OCI-M1 (cell line): ENCODE results near the gene PSMB3.

Experiments
- DNase-seq: peaks from one replicate; lab custom pipeline; 2025; lab: John Stamatoyannopoulos, UW

Gene PSMB3

DNA sequence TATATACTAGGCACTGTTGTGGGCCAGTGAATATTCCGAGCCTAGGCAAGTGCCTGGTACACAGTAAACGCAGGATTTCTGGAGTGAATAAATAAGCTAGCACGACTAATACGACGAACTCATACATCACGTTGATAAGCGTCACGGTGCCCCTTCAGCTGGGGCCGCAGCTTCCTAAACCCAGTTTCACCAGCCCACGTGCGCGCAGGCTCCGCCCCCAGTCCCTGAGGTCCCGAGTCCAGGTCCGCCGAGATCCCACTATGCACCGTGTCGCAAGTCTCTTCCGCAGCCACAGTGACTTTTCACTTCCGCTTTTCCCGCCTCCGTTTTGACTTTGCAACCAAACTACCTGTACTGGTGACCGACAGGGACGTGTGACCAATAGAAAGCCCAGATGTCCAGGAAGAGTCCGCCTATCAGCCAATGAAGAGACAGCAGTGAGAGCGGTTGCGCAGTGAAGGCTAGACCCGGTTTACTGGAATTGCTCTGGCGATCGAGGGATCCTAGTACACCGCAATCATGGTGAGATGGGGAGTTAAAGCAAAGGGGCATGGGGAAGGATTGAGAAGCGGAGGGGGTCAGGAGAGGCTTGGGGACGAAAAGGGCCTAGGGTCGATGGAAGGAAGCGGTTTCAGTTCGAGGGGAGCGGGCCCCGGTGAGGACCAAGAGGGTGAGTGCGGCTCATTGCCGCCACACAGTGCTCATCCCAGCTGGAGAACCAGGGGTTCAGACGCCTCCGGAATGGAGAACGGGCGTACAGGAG, at the start of gene PSMB3:
PSMB3 (plus strand) TSS at position 434 of the 763 bp plus-strand sequence; CDS start at position 520, 86 bp downstream.
- DNase-seq, result peak; percentile 99

DNA sequence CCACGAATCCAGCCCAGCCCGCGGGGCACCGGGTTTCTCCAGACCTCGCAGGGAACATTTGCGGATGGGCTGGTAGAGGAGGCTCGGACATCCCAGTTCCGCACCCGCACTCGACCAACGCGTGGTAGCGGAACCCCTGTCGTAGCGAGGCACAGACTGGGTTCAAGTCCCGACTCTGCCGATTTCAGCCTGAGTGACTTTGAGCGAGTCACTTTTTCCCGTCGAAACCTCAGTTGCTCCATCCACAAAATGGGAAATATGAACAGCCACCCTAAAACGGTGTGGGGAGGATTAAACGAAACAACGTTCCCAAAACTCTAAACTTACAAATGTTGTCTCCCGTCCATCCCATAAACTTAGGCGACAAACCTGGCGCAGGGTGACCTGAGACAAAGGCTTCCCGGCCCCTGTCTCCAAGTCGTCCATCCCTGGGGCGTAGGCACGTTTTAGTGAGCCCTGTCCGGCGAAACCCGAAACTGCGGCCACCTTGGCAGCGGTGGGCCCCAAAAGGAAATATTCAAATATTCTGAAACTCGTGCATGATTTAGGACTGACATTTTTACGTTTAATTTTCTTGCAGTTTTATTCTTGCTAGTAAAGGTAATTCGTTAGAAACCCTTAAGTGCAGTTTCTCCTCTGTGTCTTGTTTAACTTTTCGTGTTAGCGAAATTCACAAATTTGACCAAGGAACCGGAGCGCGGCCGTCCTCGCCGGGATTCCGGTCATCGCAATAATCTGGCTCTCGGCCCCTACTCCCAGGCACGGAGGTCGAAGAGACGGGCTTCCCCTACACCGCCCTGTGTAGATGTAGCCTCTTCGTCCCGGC, 49.4 kb upstream of the PSMB3 start:
- DNase-seq, result peak; percentile 69

DNA sequence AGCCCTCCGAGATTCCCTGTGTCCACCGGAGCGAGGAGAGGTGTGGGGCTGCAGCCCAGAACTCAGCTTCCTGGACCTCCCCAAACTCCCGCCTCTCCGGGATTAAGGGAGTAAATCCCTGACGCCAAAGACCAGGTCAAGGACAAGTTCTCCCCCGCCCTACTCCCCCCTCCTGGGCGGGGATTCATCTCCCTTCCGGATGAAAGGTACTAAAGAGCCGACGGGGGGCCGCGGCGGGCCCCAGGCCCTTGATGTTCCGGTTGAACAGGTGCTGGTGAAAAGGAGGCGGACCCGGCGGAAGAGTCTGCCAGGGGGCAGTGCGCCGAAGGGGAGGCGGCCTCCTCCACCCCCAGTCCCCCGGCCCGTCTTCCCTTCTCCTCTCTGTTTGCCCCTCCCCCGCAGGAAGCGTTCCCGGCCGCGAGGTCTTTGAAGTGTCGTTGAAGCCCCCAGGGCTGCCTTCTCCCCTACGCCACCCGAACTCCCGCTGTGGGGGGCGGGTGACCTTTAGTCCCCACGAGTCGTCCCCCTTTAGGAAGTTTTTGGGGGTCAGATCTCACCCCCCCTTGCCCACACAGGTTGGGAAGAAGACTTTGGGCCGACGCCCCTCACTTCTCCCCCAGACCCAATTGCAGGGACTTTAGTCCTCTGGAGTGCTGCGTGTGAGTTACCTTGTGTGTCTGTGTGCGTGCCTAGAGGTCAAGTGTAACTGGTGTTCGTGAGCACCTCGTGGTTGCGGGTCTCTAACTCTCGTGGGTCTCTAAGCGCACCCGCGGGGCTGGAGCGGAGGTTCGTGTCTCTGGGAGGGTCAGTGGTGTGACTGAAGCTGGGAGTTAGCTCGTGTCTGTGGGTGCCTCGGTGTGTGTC, 48.6 kb upstream of the PSMB3 start:
- peak; percentile 82 for DNase-seq

DNA sequence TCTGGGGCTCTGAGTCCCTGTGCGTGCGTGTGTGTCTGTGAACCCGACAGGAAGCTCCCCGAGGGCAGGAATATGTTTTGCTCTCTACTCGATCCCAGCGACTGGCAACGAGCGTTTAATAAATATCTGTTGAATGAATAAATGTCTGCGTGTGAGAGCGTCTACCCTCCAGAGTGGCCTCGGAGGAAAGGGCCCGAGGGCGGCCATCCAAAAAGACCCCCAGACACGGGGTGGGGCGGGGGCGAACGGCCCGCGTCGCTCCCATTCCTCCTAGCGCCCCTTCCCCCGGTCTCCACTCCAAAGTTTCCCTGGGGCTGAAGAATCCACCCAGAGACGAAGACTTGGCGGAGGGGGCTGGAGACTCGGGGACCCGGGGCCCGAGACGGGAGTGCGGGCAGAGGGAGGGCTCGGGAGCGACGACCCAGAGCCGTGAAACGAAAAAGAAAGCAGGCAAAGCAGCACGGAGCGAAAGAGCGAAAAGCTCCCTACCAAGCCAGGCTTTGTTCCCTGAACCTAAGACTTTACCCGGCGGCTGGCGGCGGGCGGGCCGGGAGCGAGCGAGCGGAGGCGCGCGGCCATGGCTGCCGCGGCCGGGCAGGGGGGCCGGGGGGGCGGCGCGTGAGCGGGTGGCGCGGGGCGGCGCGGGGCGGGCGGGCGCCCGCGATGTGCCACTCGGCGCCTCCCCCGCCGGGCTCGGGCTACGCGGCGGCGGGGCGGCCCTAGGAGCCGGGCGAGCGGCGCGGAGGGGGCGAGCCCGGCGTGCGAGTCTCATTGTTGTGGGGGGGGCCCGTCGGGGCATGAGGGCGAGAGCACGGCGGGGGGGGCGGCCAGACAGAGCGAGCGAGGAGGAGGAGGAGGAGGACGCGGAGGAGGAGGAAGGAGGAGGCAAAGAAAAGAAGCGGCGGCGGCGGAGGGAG, 47.7 kb upstream of the PSMB3 start, which contains the start of gene MLLT6:
MLLT6 (plus strand) TSS at position 668 of the 917 bp plus-strand sequence. CDS start 360 bp downstream, outside the sequence.
- DNase-seq, result peak; percentile 87

DNA sequence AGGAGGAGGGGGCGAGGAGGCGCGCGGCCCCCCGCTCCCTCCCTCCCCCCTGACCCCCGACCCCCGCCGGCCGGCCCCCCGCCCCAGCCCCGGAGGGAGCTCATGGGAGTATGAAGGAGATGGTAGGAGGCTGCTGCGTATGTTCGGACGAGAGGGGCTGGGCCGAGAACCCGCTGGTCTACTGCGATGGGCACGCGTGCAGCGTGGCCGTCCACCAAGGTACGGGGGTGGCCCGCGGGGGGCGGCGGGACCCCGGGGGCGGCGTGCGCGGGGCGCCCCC, 47.1 kb upstream of the PSMB3 start:
- DNase-seq, result peak; percentile 35

DNA sequence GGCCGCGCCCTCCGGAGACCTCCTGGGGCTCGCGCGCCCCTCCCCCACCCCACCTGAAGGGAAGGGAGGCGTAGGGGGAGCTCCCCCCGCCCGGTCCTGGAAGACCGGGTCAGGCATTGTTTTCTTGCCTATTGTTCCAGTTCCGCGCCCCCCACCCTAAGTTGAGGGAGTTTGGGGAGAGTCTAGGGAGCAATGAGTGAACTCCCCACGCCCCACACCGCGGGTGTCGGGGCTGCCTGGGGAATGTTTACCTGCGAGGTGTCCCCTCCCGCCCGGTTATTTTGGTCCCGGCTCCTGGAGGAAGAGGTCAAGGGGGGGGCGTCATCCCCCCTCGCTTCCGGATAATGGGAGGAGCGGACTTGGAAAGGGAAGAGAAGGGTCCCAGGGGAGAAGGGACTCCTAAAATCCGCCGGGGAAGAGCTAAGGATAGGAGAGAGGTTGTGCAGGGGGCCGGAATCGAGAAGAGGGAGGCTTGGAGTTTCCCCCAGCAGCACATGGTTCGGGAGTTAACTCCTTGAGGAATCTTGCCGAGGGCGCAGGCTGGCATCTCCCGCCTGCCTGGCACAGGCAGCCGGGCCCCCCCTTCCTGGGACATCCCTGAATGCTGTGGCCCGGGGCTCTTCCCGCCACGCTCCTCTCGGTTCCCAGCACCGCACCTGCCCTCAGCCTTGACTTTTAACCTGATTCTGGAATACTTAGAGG, 46.6 kb upstream of the PSMB3 start:
- peak; percentile 31 for DNase-seq

DNA sequence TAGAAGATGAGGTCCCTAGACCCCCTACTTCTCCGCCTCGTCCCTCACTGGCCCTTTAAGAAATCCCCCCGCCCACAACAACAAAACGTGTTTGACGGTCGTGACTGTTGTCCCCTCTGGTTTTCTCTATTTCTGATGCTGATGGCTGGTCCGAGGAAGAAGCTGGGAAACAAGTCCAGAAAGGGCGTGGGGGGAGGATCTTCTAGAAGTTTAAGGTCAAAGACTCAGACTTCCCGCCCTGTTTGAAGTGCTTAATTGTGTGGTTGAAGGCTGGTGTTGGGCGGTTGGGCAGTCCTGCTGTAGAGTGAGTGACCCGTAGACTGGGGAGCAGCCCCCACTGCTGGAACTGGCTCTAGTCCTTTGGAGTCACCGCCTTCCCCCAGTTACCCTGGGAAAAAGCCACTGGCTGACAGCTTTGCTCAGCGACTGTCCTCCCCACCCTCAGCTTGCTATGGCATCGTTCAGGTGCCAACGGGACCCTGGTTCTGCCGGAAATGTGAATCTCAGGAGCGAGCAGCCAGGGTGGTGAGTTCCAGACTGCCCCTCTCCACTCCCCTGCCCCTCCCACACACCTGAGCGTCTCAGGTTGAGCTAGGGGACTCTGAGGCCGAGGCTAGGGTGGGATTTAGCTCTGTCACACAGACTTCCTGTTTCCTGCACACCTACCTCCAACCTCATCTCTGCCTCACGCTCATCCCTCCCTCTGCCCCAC, 45.9 kb upstream of the PSMB3 start:
- DNase-seq, result peak; percentile 22

DNA sequence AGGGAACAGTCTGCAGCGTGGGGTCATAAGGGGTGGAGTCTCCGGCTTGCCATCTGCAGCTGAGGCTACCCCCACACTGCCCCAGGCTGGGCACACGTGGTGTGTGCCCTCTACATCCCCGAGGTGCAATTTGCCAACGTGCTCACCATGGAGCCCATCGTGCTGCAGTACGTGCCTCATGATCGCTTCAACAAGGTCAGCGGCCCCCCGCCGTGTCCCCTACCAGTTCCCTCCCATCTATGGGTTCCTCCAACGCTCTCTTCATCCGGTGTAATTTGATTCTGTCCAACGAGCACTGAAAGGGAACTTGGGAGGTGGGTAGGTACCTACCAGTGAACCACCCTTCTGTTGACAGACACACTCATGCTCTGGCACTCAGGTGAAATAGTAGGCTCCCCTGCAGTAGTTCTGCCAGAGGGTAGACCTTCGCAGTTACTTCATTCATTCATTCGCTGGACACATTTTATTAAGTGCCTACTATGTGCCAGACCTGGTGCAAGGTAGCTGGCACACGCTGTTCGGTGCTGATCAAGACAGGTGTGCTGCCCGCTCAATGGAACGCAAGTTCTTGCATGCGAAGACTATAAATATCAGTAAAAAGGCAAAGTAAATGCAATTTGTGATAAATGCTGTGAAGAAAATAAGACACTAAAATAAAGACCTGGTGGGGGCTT, 44.7 kb upstream of the PSMB3 start:
- no peak for DNase-seq

DNA sequence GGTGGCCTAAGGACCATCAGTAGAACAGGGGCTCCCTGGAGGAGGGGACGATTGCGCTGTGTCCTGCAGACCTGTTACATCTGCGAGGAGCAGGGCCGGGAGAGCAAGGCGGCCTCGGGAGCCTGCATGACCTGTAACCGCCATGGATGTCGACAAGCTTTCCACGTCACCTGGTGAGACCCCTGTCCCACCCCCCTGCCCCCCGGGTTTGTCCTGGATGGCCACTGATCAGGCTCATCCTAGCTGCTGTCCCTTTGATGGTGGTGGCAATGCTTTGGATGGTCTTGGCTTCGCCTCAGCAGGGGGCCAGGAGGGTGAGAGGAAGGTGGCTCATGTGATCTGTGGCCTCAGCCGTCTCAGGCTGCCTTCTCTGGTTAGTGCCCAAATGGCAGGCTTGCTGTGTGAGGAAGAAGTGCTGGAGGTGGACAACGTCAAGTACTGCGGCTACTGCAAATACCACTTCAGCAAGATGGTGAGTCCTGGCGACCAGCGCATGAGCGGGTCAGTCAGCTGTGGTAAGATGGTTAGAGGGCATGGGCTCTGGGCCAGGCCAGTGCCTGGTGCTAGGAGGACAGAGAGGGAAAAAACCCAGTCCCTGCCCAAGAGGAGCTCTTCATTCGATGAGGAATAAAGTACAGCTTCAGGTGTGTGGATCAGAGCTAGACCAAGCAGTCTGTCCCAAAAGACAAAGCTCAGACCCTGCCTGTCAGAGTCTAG, 43.3 kb upstream of the PSMB3 start:
- no peak for DNase-seq

DNA sequence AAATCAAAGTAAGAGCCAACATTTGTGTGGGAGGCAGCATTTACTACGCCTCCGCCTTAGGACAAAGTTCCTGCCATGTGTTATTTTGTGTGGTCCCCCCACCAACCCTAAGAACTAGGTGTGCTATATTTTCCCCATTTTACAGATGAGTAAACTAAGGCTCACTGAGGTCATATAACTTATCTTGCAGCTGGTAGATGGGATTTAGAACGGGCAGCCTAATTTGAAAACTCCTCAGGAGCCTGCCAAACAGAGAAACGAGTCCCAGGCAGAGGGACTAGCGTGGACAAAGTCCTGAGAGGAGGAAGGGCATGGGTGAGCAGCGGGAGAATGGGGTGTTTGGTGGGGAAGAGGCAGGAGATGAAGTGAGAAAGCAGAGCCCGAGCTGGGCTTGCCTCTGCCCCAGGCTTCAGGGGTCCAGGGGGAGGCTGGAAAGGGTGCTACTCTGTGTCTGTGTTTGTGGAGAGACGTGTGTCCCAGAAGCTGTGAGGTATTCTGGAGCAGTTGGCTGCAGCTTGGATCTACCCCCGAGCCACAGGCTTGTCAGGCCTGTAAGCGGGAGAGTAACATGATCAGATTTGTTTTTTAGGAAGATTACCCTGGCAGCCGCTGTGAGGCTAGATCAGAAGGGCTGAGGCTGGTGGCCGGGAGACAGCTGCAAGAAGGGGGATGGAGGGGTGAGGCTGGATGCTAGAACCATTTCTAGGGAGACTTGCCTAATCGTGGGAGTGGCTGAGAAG, 42.5 kb upstream of the PSMB3 start:
- DNase-seq, result no peak

DNA sequence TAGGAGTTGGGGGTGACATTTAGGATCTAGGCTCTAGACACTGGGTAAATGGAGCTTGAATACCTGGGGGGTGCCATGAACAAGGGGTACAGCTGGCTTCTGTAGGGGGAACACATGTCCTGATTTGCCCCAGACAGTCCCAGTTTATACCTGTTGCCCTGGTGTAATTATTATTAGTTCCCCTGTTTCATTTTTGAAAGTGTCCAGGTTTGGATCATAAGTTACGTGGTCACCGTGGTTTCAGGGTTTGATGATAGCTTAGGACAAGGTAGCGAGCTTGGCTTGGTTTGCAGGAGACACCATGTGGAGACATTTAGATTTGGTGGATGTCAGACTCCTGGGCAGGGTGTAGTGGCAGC, 42.0 kb upstream of the PSMB3 start:
- DNase-seq, result no peak

DNA sequence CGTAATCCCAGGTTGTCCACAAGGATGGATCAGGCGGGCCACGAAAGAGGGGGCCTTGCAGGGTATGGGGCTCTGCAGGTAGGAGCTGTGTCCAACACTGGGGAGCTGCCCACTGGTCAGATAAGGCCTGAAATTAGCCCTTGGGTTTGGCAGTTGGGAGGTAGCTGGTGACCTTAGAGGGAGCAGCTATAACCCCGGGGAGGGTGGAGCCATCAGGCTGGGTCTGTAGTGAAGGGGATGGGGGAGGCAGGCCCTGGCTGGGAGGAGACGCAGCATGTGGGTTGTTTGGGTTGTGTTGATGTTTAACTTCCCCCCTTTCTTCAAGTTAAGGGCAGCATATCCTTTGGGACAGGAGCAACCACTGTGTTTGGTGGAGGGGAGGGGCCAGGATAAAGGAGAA, 41.6 kb upstream of the PSMB3 start:
- DNase-seq, result no peak

DNA sequence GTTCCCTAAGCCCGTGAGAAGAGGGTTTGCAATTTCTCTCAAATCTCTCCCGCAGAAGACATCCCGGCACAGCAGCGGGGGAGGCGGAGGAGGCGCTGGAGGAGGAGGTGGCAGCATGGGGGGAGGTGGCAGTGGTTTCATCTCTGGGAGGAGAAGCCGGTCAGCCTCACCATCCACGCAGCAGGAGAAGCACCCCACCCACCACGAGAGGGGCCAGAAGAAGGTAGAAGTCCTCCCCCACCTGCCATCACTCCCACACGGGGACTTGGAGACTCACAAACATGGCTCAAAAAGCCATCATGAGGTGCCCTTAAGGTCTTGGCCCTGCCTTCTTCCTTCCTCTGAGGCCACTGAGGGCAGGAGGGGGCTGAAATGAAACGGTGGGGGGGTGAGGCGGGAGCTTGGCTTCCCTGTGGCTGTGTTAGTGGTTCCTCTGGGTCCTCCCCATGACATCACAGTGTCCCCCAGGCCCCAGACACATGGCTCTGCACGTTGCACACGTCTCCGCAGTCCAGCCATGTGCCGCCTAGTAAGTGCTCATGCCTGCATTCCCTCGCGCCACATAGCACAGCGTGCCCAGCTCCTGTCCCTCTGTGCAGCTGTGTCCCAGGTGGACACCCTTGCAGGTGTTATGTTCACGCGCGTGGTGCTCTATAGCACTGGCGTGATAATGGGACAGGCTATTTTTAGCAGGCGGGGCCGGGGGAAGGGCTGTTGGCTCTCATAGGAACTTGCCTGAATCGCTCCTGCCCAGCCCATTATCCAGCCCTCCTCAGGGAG, 40.6 kb upstream of the PSMB3 start:
- DNase-seq, result no peak

DNA sequence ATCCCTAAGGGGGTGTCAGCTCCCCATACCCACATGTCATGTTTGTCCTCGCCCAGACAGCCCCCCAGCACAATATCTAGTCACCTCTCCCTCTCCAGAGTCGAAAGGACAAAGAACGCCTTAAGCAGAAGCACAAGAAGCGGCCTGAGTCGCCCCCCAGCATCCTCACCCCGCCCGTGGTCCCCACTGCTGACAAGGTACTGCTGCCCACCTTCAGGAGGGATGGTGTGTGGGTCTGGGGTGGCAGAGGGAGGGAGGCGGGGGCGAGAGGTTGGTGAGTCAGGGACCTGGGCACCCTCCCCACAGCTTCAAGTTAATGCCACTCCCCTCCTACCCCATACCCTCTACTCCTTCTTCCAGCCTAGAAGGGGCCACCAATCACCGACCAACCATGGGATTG, 39.9 kb upstream of the PSMB3 start:
- no peak for DNase-seq

DNA sequence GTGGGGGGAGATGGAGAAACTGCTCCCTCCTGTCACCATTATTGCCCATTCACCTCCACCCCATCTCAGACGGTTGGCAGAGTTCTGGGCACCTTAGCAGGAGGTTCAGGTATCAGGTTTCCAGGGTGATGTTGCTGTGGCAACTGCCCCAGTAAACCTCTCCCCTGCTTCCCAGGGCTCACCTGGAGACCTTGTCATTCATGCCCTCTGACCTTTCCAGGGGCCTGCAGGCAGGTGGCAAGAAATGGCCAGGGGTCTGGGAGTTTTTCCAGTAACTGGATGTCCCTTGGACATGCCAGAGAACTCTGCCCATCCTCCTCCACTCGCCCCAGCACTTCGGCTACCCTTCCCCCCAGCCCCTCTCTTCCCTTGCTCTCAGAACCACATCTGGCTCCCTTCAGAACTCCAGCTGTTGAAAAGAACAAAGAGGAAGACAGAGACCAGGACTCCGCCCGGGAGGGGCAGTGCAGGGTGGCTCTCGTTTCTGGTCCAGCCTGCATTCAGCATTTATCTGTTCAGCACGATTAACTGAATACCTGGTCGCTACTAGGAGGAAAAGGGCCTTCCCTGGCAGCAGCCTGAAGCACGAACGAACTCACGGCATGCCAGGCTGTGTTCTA, 39.0 kb upstream of the PSMB3 start:
- no peak for DNase-seq

DNA sequence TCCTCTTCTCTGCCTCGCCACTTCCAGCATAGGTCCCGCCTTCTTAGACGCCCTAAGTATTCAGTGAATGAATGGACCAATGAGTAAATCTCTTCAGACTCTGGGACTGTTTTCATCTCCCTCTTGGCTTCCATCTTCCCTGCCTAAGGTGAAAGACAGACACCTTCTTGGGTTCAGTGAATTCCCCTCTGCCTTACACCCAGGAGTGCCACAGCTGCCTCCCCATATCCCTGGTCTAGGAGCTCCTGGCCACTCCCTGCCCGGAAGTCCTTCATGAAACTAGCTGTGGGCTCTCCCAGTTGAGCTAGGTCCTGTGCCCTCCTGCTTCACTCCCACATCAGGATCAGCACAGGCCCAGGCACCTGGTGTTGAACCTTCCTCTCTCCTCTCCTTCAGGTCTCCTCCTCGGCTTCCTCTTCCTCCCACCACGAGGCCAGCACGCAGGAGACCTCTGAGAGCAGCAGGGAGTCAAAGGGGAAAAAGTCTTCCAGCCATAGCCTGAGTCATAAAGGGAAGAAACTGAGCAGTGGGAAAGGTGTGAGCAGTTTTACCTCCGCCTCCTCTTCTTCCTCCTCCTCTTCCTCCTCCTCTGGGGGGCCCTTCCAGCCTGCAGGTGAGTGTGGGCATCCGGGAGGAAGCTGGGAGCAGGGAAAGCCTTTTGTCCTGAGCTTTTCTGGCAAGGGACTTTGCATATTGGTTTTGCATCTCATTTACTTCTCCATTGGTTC, 37.2 kb upstream of the PSMB3 start:
- no peak for DNase-seq
